DND-41 (cell line): ENCODE data around the gene CBLN1.

Experiments used
- CTCF ChIP-seq: IDR thresholded peaks from 2 replicates; pipeline ENCODE4 v1.5.1; 2012; ENCODE audit warnings: borderline replicate concordance, low read length, moderate library complexity, mild to moderate bottlenecking; ENCODE audit not compliant: poor library complexity, severe bottlenecking; ENCODE audit errors: extremely low read depth
- EZH2 ChIP-seq: IDR thresholded peaks from 3 replicates; pipeline ENCODE4 v1.6.1; 2012; ENCODE audit warnings: borderline replicate concordance, low read depth, mild to moderate bottlenecking, moderate library complexity, low read length, inconsistent platforms; ENCODE audit not compliant: severe bottlenecking

DNA sequence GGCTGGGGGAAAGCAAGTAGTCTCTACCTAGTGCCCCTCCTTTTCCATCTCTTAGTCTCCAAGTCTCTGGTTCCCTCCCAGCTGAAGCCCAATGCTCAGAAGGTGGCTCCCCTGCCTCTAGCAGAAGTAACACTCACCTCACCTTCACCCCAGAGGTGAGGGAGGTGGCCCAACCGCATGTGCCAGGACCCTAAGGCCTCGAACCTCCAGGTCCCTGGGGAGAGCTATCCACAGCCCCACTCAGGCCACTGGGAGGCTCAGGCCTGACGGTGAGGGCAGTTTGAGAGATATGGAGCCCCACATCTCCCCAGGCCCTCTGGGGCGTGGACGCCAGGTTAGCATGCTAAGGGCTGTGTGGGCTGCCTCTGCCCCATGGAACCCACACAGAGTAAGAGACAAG is 5.8 kb downstream of the CBLN1 start:
- TF ChIP-seq CTCF (no peak), EZH2 (no peak)
